GM15510 (cell line): ENCODE measurements around the gene ARMC2.

Experiments used
- POLR2A ChIP-seq: IDR thresholded peaks from 3 replicates; pipeline ENCODE4 v1.6.1; 2011; ENCODE audit warnings: borderline replicate concordance; ENCODE audit not compliant: insufficient read length; ENCODE audit errors: extremely low read depth

Gene ARMC2

DNA sequence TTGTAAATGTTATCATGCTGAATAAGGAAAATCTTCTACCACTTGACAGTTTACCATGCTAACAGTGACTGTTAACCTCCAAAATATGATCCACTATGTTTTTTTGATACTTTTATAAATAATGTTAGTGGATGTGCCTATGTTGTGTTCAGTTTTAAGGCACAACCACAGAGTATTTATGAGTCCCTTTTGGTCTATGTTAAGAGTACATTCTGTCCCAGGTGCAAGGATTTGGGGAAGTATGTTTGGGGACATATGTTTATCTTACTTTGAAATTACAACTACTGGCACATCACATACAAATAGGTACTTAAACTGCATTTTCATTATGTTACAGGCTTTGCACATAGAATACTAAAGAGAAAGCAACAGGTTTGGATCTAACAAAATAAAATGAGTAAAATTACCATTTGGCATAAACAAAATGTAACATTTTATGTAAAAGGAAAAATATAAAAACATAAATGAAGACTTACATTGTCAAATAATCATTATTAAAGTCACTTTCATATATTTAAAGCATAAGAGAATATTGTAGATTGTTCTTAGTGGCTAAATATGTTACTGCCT, 175.2 kb downstream of the ARMC2 start:
- TF ChIP-seq POLR2A, result no peak
